GM12875 (cell line): ENCODE results near the gene SLC35F3.

Experiments
- H3K4me3 ChIP-seq: one replicate; pipeline ENCODE4 v1.5.1; 2011; ENCODE audit warnings: low read depth, low read length, control low read depth
- CTCF ChIP-seq: IDR thresholded peaks from 2 replicates; pipeline ENCODE4 v1.5.1; 2011; ENCODE audit warnings: low read depth, mild to moderate bottlenecking, control low read depth, inconsistent platforms, low read length, moderate library complexity, borderline replicate concordance; ENCODE audit not compliant: insufficient read depth

The SLC35F3 gene

DNA sequence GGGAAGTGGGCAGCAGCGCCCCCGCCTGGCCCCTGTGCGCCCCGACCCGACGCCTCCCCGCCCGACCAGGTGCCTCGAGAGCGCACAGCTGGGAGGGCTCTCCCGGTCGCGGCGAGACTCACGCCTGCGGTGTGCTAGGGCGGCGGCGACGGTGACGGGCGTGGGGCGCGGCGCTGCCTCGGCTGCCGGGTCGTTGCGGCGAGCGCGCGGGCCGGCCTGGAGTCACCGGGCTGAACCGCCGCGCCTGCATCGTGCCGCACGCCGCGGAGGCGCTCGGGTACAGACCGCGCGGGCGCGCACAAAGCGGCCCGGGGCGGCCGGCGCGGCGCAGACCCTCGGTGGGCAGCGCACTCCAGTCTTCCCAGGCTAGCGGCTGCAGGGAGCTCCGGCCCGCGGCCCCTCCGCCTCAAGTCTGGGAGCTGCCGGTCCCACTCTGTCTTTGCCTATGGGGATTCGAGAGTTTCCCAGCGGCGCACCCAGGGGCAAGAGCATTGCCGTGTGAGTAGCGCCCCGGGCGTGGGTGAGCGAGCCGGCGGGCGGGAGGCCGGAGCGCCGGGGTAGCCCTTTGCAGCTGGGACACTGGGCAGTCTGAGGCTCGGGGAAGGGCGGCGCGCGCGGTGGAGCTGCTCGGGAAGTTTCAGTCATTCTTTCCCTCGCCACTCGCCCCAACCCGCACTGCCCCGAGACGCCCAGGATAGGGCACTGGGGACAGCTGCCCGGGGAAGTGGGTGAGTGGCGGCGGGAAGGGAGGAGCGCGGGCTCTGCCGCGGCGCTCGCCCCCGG lies at the start of gene SLC35F3:
Gene SLC35F3 (plus strand): TSS at position 44 of the 783 bp plus-strand sequence.
- 0 out of 2 replicates have a peak, but pooled peaks have one; percentile 20 for TF ChIP-seq CTCF
- H3K4me3 ChIP-seq: no peak within 1 kb of the TSS

- TF ChIP-seq CTCF: no peak
Measured at GRCh38 chr1:233859446-233859845, 45.0 kb upstream of the SLC35F3 start.

GRCh38 chr1:233863901-233864545 lies 40.5 kb upstream of the SLC35F3 start:
- no peak for TF ChIP-seq CTCF
- no peak overlapping the region for H3K4me3 ChIP-seq

More at GRCh38 chr1:233859446-233859845, 45.0 kb upstream of the SLC35F3 start:
- H3K4me3 ChIP-seq: no peak overlapping the region

- TF ChIP-seq CTCF: no peak
- no peak overlapping the region for H3K4me3 ChIP-seq
Measured at GRCh38 chr1:233864578-233864977, 39.9 kb upstream of the SLC35F3 start.

GRCh38 chr1:233865216-233865615 lies 39.3 kb upstream of the SLC35F3 start:
- H3K4me3 ChIP-seq: no peak overlapping the region
- TF ChIP-seq CTCF: no peak

DNA sequence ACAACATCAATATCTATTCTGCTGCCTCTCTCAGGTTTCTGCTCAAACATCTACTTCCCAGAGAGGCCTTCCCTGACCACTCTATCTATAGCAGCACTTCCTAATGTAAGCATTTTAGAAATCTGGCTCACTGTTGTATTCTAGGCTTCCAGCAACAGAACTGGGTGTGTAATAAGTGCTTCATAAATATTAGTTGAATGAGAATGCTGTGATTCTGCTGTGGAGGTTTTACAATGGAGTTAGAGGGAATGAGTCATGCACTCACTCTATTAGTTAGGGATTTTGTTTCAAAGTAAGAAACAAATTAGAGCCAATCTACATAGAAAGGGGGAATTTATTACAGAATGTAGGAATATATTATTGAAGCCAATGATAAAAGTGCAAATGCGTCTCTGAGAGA lies 38.6 kb upstream of the SLC35F3 start:
- H3K4me3 ChIP-seq: no peak overlapping the region
- no peak for TF ChIP-seq CTCF

DNA sequence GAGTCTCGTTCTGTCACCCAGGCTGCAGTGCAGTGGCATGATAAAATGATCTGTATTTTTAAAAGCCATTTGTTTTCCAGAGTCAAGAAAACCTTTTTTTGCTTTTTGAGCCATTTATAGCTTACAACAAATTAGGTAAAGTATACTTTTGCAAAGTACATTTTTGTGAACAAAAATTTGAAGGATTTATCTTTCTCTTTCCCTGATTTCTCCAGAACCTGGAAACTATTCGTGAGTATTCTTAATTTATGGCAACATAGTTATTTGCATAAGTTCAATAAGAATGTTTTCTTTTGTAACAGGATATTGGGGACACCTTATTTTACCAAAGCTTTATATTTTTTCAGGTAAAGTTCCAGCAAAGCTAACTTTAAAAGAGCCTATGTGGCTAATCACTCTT lies 37.4 kb upstream of the SLC35F3 start:
- no peak overlapping the region for H3K4me3 ChIP-seq
- no peak for TF ChIP-seq CTCF
